DOHH2 (cell line): ENCODE results near the gene NRL.
"Not testable (repeated sequence)": the region's sequence is repeated elsewhere in the genome, so short reads cannot be mapped to it uniquely, and the experiment has no call there.

ENCODE experiments used
- H3F3A ChIP-seq: fragments of 200-600 bp; sonication (generic), shearing (Covaris generic); 2 replicates; pipeline ENCODE4 v1.6.0; 2016; ENCODE audit warnings: antibody characterized with exemption, mild to moderate bottlenecking; ENCODE audit not compliant: control insufficient read depth, insufficient read depth
- H3K27ac ChIP-seq: fragments of 200-600 bp; sonication (generic); 2 replicates; pipeline ENCODE4 v1.5.1; 2014; ENCODE audit warnings: low read depth, mild to moderate bottlenecking, low read length, moderate library complexity
- H3K27me3 ChIP-seq: fragments of 200-600 bp; sonication (generic); 2 replicates; pipeline ENCODE4 v1.6.1; 2014; ENCODE audit warnings: mild to moderate bottlenecking, low read length, mixed read lengths; ENCODE audit not compliant: control insufficient read depth
- H3K36me3 ChIP-seq: fragments of 200-600 bp; sonication (generic); 2 replicates; pipeline ENCODE4 v1.6.1; 2014; ENCODE audit warnings: mild to moderate bottlenecking, low read length, moderate library complexity, mixed read lengths; ENCODE audit not compliant: control insufficient read depth
- H3K4me1 ChIP-seq: fragments of 200-600 bp; sonication (generic); 2 replicates; pipeline ENCODE4 v1.6.1; 2014; ENCODE audit warnings: mild to moderate bottlenecking, low read length, mixed read lengths; ENCODE audit not compliant: control insufficient read depth
- H3K4me2 ChIP-seq: fragments of 200-600 bp; sonication (generic); 2 replicates; pipeline ENCODE4 v1.6.0; 2014; ENCODE audit warnings: mild to moderate bottlenecking, low read length, moderate library complexity
- H3K4me3 ChIP-seq: fragments of 200-600 bp; sonication (generic); 2 replicates; pipeline ENCODE4 v1.5.1; 2014; ENCODE audit warnings: mild to moderate bottlenecking, low read length, mixed read lengths
- H3K79me2 ChIP-seq: fragments of 200-600 bp; sonication (generic); 2 replicates; pipeline ENCODE4 v1.6.1; 2014; ENCODE audit warnings: mild to moderate bottlenecking, low read length, mixed read lengths; ENCODE audit not compliant: control insufficient read depth
- H3K9me2 ChIP-seq: fragments of 200-600 bp; sonication (generic); replicated peaks from 2 replicates; pipeline ENCODE4 v1.6.1; 2014; ENCODE audit warnings: mild to moderate bottlenecking, low read length, mixed read lengths; ENCODE audit not compliant: control insufficient read depth
- H3K9me3 ChIP-seq: fragments of 200-600 bp; sonication (generic); 2 replicates; pipeline ENCODE4 v1.6.1; 2014; ENCODE audit warnings: antibody characterized with exemption, low read length, mixed read lengths; ENCODE audit not compliant: control insufficient read depth, insufficient read depth
- H4K20me1 ChIP-seq: fragments of 200-600 bp; sonication (generic); 2 replicates; pipeline ENCODE4 v1.6.0; 2014; ENCODE audit warnings: low read depth, mild to moderate bottlenecking, antibody characterized with exemption, low read length, moderate library complexity; ENCODE audit not compliant: control insufficient read depth, insufficient read depth
- CTCF ChIP-seq: fragments of 200-600 bp; sonication (generic); IDR thresholded peaks from one replicate; pipeline ENCODE4 v1.5.1; 2014; ENCODE audit warnings: antibody characterized with exemption, mild to moderate bottlenecking, low read depth, low read length; ENCODE audit not compliant: poor library complexity, severe bottlenecking
- EZH2phosphoT487 ChIP-seq: fragments of 200-600 bp; sonication (generic); IDR thresholded peaks from 2 replicates; pipeline ENCODE4 v1.6.1; 2017; ENCODE audit warnings: borderline replicate concordance, mild to moderate bottlenecking, antibody characterized with exemption, low read length, moderate library complexity, mixed read lengths

The NRL gene

GRCh38 chr14:24042746-24043145 lies 72.0 kb downstream of the NRL start:
- H3F3A ChIP-seq, result no peaks in the 10 kb centered on the region
- no peaks in the 10 kb centered on the region for H3K79me2 ChIP-seq
- no peak overlapping the region for H3K4me3 ChIP-seq
- H3K9me3 ChIP-seq, result no peaks in the 10 kb centered on the region
- H3K4me2 ChIP-seq, result no peak overlapping the region
- no peaks in the 10 kb centered on the region for H3K36me3 ChIP-seq
- H3K27me3 ChIP-seq, result no peaks in the 10 kb centered on the region
- no peaks in the 10 kb centered on the region for H3K4me1 ChIP-seq
- no peak overlapping the region for H3K27ac ChIP-seq
- TF ChIP-seq EZH2phosphoT487, result no peak
- TF ChIP-seq CTCF, result no peak
- H4K20me1 ChIP-seq, result no peaks in the 10 kb centered on the region
- no peaks in the 10 kb centered on the region for H3K9me2 ChIP-seq

DNA sequence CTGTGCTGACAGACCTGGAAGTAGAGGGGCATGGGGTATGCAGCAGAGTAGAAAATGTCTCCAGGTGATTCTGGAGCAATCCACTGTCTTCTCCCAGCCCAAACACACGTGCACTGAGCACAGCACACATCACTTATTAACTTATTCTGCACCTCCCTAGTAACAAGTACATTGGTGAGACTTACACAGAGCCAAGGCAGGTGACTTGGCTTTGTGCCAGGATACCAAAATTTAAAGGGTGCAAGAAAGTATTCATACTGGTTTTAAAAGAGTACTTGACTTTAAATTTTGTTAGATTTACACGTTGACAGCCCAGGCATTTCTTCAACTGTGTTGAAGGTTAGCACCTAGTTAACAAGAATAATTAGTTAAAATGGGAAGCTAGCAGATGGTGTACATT lies 74.1 kb downstream of the NRL start:
- peaks cover 7% of the 10 kb centered on the region for H3K4me1 ChIP-seq
- no peaks in the 10 kb centered on the region for H3K9me3 ChIP-seq
- no peaks in the 10 kb centered on the region for H3K27me3 ChIP-seq
- H3K79me2 ChIP-seq, result no peaks in the 10 kb centered on the region
- no peaks in the 10 kb centered on the region for H3K9me2 ChIP-seq
- no peak overlapping the region for H3K27ac ChIP-seq
- H3K4me2 ChIP-seq, result no peak overlapping the region
- H4K20me1 ChIP-seq, result no peaks in the 10 kb centered on the region
- no peaks in the 10 kb centered on the region for H3K36me3 ChIP-seq
- no peak overlapping the region for H3K4me3 ChIP-seq
- TF ChIP-seq EZH2phosphoT487 (no peak), CTCF (no peak)
- H3F3A ChIP-seq, result no peaks in the 10 kb centered on the region

DNA sequence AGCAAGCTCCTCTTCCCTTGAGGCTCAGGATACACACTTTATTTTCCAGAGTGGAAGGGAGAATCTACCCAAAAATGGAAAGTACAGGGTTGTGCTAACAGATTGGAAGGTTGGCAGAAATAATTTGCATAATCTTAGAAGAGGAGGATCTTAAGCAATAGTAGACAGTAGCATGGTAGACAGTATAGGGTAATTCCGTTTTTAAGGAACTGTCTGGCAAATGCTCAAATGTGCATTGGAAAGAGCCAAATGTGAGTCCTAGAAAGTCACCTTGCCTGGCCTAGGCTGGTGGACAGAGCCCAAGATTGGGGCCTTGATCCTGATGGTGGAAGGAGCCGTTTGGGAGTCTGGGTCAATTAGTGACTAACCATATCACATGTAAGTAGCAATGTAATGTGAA lies 76.1 kb downstream of the NRL start:
- H3K27ac ChIP-seq, result no peak overlapping the region
- H3K9me3 ChIP-seq, result no peaks in the 10 kb centered on the region
- no peaks in the 10 kb centered on the region for H3K79me2 ChIP-seq
- no peaks in the 10 kb centered on the region for H3K27me3 ChIP-seq
- H3K36me3 ChIP-seq, result no peaks in the 10 kb centered on the region
- H3K4me2 ChIP-seq, result no peak overlapping the region
- peaks cover 7% of the 10 kb centered on the region for H3K4me1 ChIP-seq
- TF ChIP-seq EZH2phosphoT487, result no peak
- no peak for TF ChIP-seq CTCF
- no peak overlapping the region for H3K4me3 ChIP-seq
- no peaks in the 10 kb centered on the region for H3F3A ChIP-seq
- no peaks in the 10 kb centered on the region for H4K20me1 ChIP-seq
- H3K9me2 ChIP-seq, result no peaks in the 10 kb centered on the region

DNA sequence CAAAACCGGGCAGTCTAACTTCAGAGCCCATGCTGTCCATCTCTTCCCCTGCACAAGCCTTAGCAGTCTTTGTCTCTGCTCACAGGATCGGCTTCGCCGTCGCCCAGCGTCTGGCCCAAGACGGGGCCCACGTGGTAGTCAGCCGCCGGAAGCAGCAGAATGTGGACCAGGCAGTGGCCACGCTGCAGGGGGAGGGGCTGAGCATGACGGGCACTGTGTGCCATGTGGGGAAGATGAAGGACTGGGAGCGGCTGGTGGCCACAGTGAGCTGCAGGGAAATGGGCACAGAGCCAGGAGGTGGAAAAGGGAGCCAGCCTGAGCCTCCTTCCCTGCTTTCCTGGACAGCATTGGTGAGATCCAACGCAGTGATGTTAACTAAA lies 77.1 kb downstream of the NRL start:
- Histone ChIP-seq H4K20me1 (no peaks in the 10 kb centered on the region), H3K36me3 (no peaks in the 10 kb centered on the region), H3K9me2 (no peaks in the 10 kb centered on the region), H3K79me2 (no peaks in the 10 kb centered on the region), H3K27me3 (no peaks in the 10 kb centered on the region), H3K4me3 (no peak overlapping the region), H3K9me3 (peaks cover 6% of the 10 kb centered on the region; the same call in 1 of the 2 replicates), H3K27ac (no peak overlapping the region), H3K4me1 (peaks cover 7% of the 10 kb centered on the region), H3F3A (no peaks in the 10 kb centered on the region), H3K4me2 (no peak overlapping the region)
- TF ChIP-seq CTCF (no peak), EZH2phosphoT487 (no peak)

DNA sequence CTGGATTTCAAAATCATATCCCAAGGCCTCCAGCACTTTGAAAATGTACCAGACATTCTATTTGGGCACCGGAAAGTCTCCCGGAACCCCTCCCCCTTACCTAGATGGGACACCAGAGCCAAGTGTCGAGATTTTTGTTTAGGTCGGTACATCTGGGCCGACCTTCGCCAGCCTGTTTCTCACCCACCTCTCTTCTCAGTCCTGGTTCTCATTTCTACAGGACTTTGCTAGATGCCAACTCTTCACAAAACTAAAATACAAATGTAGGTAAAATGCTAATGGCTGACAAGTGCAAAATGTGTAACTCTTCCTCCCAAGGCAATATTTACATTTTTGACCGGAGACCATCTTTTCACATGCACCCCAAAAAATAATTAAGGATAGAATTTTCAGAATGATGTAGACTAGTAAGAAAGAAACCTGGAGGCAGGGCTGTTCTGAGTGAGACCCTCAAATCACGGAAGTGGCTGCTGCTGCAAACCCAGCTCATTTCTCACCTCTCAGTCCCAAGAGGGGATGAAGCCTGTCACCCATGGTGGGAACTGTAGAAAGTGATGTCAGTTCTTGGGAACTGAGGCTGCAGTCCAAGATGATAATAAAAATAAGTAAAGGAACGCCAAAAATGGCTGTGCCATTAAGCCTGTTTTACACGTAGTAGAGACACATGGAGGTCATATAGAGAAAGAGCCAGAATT lies 77.6 kb downstream of the NRL start:
- peak overlapping the region; percentile 95 for H3K4me2 ChIP-seq
- H3K27me3 ChIP-seq, H3K79me2 ChIP-seq, H3K9me2 ChIP-seq, H3K4me1 ChIP-seq, H3F3A ChIP-seq, H3K36me3 ChIP-seq, H4K20me1 ChIP-seq, H3K27ac ChIP-seq: not testable (repeated sequence)
- peaks cover 10% of the 10 kb centered on the region; the same call in 1 of the 2 replicates for H3K9me3 ChIP-seq
- H3K4me3 ChIP-seq, result peak overlapping the region; percentile 87
